HG03575 (cell line): ENCODE data around the gene IPP.
"Not testable (repeated sequence)": the region's sequence is repeated elsewhere in the genome, so short reads cannot be mapped to it uniquely, and the experiment has no call there.

Experiments
- ATAC-seq: cut with Tn5 transposase; IDR thresholded peaks from one replicate; pipeline ENCODE4 v1.9.1; 2021; ENCODE audit not compliant: unreplicated experiment, insufficient number of reproducible peaks, low FRiP score; ENCODE audit errors: extremely low read depth

The IPP gene

GRCh38 chr1:45751039-45751838 lies 786 bp upstream of the IPP start:
- not testable (repeated sequence) for ATAC-seq

- no peak for ATAC-seq
Observed at GRCh38 chr1:45746922-45747321, 3.5 kb downstream of the IPP start.

- not testable (repeated sequence) for ATAC-seq
Observed at GRCh38 chr1:45739641-45740156, 10.8 kb downstream of the IPP start.

- no peak for ATAC-seq
Observed at GRCh38 chr1:45739137-45739536, 11.3 kb downstream of the IPP start.

- ATAC-seq, result no peak
Observed at GRCh38 chr1:45730780-45731319, 19.6 kb downstream of the IPP start.

GRCh38 chr1:45730075-45730779 lies 20.2 kb downstream of the IPP start:
- ATAC-seq, result no peak

GRCh38 chr1:45726007-45726406 lies 24.4 kb downstream of the IPP start:
- not testable (repeated sequence) for ATAC-seq

GRCh38 chr1:45723248-45723930 lies 27.1 kb downstream of the IPP start:
- no peak for ATAC-seq

- ATAC-seq, result no peak
Observed at GRCh38 chr1:45722809-45723208, 27.6 kb downstream of the IPP start.

- ATAC-seq, result no peak
Observed at GRCh38 chr1:45721207-45721606, 29.2 kb downstream of the IPP start.

GRCh38 chr1:45718289-45718688 lies 32.2 kb downstream of the IPP start:
- no peak for ATAC-seq

GRCh38 chr1:45717386-45717785 lies 33.1 kb downstream of the IPP start:
- ATAC-seq, result not testable (repeated sequence)

- no peak for ATAC-seq
Observed at GRCh38 chr1:45716700-45717099, 33.8 kb downstream of the IPP start.

GRCh38 chr1:45713711-45714110 lies 36.7 kb downstream of the IPP start:
- ATAC-seq, result no peak

- no peak for ATAC-seq
Observed at GRCh38 chr1:45704637-45705036, 45.8 kb downstream of the IPP start.

GRCh38 chr1:45694823-45695222 lies 55.6 kb downstream of the IPP start:
- ATAC-seq, result no peak

GRCh38 chr1:45693811-45694210 lies 56.6 kb downstream of the IPP start:
- not testable (repeated sequence) for ATAC-seq

- ATAC-seq, result no peak
Observed at GRCh38 chr1:45687754-45688740, 62.4 kb downstream of the IPP start, which contains the start of gene TMEM69. Gene TMEM69, plus strand, starts transcription at chr1:45688181. Its CDS starts 2,888 bp downstream, at chr1:45691069.
